AG08395 (cell line): ENCODE results near the gene AP1S3.
A peak's percentile ranks its signal among the peaks of the same experiment; 100 is the strongest.
"Not testable (repeated sequence)": the region's sequence is repeated elsewhere in the genome, so short reads cannot be mapped to it uniquely, and the experiment has no call there.

Experiments
- DNase-seq: peaks from one replicate; pipeline ENCODE4 v3.0.0; 2012; ENCODE audit warnings: mixed read lengths, low spot score

Gene AP1S3

DNA sequence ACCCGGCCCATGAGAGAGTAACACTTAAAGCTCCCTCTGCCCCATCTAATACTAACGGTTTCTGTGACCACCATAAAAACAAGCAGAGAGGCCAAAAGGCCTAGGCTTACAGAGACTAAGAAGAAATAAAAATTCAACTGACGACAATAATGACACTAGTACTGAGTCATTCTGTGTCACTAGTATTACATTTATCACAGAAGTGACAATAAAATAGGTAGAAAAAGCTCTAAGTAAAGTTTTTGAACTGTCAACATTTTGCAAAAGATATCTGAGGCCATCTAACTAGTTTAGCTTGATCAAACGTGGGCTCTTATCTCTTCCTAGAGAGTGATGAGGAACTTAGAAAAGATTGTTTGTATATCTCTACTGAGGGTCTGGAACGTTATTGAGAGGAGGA lies 35.6 kb downstream of the AP1S3 start:
- DNase-seq: no peak

DNA sequence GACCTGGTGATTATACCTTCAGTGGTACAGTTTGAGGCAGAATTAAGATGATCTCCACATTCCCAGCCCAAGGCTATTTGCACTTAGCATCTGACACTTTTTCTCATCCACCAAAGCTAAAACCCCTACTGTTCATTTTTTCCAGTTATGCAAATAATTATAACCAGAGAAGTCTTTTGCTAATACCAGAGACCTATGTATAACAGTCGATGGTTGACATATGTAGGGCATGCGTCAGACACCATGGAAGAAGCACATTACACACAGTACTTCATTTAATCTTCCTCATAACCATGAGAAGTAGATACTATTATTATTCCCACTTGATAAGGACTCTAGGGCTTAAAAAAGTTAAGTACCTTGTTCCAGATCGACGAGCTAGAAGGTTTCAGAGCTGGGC lies 36.5 kb downstream of the AP1S3 start:
- no peak for DNase-seq

DNA sequence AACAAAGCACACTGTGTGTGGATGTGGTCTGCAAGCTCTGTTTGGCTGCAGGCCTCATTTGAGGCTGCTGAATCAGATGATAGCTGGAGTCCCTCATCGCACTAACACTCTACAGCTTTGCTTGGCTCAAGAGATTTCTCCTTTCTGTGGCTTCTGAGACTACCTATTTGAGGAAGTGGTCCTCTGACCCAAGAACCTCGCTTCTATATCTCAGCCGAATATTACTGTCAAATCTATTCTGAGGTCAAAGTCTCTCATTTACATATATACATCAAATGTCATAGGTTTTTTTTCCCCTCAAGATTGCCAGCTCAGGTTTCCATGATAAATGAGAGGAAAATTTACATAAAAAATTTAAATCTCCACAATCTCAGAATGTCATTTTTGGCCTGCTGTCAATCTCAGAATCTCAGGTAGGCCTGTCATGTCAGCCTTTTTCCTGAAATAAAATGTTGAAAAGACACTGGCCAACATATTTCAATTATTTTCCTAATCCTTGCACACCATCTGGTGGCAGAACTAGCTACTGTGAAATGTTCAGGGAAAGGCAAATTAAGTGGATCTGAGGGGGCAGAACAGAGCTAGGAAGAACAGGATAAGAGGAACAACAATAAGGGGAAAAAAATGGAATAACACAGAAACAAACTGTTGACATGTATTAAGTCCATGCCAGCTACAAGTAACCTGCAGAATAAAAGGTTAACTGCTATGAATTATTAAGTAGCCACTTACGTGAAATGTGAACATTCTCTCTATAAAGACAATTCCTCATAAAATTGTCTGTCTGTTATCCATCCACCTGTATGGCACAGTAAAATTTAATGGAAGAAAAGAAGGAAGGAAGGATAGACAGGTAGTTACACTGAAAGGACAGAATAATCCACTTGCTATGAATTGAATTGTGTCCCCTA lies 39.3 kb downstream of the AP1S3 start:
- peak; percentile 56 for DNase-seq

DNA sequence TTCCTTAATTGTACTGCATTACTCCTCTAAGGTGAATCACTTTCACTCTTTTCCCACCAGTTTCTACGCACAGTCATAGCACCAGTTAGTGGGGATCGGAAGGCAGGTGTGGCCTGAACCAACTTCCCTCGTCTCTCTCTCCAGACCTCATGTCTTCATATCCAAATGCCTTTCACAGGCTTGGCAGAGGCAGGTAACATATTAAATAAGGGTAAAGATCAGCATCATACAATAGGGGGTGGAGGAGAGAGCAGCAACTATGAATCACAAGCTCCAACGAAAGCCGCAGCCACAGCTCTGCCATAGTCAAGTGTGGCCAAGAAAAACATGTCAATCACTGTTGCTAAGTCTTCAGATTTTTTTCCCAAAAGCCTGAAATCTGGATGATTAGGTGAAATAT lies 40.3 kb downstream of the AP1S3 start:
- DNase-seq: no peak

DNA sequence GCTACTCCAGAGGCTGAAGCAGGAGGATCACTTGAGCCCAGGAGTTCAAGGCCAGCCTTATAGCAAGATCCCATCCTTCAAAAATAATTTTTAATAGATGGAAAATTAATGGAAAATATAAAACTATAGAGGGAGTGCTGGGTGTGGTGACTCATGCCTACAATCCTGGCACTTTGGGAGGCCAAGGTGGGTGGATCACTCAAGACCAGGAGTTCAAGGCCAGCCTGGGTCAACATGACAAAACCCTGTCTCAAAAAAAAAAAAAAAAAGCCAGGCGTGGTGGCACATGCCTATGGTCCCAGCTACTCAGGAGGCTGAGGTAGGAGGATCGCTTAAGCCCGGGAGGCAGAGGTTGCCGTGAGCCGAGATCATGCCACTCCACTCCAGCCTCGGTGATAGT lies 48.0 kb downstream of the AP1S3 start:
- no peak for DNase-seq

DNA sequence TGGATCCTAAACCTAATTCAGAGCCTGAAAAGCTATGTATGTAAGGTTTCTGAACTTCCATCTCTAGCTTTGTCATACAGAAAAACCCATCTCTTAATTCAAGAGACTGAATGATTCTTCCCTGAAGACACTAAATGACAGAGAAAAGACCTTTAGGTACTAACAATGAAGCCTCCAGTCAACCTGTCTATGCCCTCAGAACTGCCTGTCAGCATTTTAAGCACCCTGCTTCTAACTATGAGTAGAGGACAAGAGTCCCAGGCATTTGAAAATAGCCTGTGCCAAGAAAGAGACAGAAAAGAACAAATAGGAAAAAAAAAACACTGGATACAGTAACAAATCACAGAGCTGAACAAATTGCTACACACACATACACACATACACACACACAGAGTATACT lies 48.6 kb downstream of the AP1S3 start:
- no peak for DNase-seq

DNA sequence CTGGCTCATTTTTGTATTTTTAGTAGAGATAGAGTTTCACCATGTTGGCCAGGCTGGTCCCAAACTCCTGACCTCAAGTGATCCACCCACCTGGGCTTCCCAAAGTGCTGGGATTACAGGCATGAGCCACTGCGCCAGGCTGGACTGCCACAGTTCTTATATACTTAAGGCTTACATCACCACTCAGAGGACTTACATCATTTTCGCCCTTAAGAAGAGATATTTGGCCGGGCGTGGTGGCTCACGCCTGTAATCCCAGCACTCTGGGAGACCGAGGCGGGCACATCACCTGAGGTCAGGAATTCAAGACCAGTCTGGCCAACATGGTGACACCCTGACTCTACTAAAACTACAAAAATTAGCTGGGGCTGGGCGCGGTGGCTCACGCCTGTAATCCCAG lies 49.3 kb downstream of the AP1S3 start:
- not testable (repeated sequence) for DNase-seq

DNA sequence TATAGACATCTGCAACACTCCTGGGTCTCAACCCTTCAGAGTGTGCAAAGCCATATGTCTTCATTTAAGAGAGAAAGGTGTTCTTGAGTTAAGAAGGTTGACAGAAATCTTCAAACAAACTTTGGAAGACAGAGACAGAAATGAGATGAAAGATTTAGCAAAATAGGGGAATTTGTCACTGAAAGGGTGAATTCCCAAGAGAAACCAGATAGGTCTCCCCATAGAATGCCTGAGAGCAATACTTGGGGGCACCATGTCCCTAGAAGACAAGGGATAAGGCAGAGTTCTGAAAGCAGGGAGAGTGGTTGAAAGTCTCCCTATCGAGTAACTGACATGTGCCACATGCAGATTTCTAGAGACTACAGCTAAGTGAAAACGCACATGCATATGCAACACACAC lies 50.0 kb downstream of the AP1S3 start:
- no peak for DNase-seq

DNA sequence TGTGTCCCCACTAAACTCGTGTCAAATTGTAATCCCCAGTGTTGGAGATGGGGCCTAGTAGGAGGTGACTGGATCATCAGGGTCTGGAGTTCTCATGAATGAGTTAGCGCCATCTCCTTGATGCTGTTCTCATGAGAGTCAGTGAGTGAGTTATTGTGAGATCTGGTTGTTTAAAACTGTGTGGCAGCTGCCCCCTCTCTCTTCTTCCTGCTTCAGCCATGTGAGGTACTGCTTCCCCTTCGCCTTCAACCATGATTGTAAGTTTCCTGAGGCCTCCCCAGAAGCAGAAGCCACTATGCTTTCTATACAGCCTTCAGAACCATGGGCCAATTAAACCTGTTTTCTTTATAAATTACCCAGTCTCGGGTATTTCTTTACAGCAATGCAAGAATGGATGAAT lies 50.4 kb downstream of the AP1S3 start:
- DNase-seq: no peak

DNA sequence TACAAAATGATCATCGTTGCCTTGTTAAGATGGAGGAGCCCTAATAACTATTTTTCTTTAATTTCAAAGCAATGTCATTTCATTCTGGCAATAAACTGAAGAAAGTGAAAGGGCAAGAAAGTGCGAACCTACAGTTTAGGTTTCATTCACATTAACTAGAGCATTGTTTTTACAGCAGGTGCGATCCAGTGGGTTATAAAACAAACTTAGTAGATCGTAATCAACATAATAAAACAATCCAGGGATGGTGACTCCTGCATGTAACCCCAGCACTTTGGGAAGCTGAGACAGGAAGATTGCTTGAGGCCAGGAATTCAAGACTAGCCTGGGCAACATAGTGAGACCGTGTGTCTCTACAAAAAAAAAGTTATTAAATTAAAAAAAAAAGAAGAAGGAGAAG lies 51.1 kb downstream of the AP1S3 start:
- DNase-seq: no peak

DNA sequence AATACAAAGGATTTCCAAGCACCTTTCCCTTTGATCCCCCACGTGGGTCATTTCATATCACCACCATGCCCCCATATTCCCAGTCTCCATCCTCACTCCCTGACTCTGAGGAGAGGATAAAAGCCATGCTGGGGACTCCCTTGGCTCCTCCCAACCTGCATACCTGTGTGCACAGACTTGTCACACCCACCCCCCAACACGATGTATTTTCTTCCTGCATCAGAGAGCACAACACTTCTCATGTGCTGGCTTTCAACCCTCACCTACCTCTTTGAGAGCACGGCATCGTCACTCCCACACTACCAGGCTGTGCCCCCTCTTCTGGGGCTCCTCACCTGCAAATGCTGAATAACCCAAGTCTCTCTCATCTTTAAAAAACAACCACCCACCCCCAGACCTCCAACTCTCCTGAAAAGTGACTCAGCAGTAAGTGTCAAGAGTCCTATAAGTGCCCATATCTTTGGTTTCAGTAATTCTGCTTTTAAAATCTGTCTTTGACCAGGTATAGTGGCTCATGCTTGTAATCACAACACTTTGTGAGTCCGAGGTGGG lies 53.1 kb downstream of the AP1S3 start:
- no peak for DNase-seq

DNA sequence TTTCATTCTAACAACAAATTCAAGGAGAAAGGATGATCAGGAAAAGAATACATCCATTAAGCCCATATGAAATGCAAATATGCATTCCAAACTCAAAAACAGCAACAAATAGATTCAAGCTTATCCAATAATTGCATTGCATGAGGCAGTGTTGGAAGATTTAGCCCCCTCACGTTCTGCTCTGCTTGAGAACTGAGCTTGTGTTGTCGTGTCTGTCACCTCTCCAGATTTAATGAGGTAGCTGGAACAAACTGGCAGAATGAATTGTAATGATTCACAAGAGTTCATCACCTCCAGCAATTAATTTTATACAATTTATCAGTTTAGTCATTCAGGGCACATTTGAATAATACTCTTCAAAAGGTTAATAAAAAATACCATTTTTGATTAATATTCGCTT lies 54.8 kb downstream of the AP1S3 start:
- DNase-seq: no peak

DNA sequence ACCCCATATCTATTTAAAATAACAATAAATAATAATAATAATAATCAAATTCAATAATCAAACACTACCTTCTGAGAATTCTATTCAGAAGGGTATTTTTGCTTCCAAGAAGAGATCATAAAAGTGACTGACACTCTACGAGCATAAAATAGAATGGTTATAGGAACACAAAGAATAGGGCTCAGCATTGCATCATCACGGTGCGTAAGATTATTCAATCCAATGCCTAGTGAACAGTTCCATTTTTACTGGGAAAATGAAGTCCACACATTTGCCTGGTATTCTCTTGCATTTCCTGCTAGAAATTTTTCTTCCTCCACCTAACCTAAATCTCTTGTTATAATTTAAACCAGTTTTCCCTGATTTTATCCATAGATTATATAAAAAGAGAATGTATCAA lies 55.8 kb downstream of the AP1S3 start:
- DNase-seq: no peak

DNA sequence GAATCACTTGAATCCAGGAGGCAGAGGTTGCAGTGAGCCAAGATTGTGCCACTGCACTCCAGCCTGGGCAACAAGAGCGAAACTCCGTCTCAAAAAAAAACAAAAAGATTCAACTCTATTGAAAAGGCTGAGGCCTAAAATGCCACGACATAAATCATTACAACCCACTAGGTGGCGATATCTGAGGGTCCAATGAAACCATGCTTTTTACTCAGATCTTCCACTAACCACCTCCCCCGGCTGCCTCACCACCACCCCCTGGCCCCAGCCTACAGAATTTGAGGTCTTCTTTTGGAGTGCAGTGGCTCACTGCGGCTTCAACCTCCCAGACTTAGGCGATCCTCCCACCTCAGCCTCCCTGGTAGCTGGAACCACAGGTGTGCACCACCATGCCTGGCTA lies 57.5 kb downstream of the AP1S3 start:
- DNase-seq: peak; percentile 40

DNA sequence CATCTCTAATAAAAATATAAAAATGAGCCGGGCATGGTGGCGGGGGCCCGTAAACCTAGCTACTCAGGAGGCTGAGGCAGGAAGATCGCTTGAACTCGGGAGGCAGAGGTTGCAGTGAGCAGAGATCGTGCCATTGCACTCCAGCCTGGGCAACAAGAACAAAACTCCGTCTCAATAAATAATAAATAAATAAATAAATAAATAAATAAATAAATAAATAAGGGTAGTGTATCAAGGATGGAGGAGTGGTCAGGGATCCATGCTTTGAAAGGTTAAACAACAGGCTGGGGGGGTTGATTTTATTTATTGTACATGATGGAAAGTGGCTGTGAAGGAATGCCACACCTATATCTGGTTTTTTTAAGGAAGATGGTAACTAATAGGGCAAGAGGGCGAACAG lies 63.2 kb downstream of the AP1S3 start:
- no peak for DNase-seq

DNA sequence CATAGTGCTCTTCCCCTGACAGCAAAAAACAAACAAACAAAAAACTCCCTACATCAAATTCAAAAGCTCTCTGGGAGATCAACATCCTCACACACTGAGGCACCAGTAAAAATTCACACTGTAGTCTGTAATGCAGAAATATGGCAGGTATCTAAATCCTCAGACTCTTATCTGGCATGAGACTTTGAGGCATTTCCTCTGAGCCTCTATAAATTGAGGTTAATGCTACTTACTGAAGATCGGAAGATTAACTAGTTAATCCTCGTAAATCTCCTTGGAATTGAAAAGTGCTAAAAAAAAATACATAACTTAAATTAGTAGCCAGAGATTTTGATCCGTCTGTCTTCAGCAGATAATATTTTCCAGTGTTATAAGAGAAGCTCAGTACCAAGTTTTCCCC lies 65.0 kb downstream of the AP1S3 start:
- DNase-seq: no peak

DNA sequence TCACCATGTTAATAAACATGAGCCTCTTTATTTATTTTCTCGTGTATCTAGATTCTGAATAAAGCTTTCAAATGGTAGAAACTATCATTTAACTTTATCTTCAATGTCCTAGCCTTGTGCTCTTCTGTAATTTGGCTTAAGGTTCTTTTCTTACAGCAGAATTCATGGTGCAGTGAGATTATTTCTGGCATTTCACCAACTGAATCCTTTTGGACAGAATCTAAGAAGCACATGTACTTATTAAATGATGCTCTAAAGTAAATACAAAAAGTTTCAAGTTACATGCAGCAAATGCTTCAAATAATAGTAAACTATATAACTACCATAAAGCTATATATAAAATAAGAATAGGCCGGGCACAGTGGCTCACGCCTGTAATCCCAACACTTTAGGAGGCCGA lies 65.9 kb downstream of the AP1S3 start:
- no peak for DNase-seq

DNA sequence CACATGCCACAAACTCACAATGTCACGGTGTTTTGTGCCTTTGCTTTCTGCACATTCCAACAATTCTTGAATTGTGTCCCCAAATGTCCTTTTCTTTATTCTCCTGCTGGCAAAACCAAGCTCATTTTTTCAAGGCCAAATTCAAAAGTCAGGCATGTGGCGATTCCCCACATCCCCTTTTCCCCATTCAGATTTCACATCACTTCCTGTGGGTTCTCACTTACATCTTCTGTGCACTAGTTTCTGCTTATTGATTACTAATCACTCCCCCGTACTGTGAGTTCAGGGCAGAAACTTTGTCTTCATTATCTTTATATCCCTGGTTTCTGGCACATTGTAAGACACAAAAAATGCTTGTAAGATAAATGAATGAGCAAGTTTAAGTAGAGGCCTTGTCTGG lies 69.2 kb downstream of the AP1S3 start:
- no peak for DNase-seq

DNA sequence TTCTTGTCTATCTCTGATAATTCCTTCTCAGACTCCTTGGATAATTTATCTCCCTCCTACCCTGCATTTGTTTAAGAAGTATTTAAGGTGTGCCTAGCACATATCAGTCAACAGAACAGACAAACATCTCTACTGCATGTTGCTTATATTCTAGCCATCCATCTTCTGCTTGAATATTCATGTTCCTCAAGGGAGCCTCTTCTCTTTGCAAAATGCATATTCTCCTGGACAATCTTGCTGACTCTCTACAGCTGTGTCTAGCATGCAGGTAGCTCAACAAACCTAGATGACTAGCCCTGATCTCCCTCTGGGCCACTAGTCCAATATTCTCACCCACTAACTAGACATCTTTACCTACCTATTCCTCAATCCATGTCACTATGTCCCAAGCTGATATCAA lies 70.0 kb downstream of the AP1S3 start:
- DNase-seq: no peak

DNA sequence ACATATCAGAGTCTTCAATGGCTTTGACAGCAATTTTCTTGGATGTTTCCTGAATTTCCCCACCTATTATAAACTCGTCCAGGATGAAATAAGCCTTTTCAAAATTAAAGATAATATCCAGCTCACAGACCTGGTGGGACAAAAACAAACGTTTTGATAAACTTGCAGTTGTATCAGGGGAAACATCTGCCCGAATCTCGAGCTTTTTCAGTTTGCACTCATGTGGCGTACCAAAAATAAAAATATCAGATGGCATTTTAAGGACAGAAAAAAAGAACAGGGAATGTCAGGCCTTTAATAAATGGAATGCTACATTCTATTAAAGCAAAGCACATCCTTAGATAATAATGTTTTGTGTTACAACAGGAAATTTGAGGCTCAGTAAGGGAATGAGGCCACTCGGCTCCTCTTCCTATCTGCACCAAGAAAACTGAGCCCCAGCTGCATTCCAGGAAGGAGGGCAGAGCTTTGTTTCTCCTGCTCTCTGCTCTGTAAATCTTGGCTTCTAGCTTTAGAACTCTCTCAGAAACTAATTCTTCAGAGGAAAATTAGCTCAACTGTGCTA lies 72.1 kb downstream of the AP1S3 start:
- DNase-seq: no peak

DNA sequence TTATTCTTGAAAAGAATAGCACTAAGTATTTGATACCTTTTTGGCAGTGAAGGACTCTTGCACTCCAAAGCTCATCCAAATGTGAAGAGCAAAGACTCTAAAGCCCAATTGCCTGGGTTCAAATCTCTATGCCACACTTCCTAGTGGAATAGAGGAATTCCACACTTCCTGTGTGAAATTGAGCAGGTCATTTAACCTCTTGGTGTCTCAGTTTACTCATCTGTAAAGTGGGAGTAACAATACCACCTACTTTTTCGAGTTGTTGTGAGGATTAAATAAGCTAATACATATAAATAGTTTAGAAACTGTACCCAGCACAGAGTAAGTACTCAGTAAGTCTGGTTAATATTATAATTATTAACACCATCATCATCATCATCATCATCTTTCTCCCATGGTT lies 72.6 kb downstream of the AP1S3 start:
- no peak for DNase-seq

DNA sequence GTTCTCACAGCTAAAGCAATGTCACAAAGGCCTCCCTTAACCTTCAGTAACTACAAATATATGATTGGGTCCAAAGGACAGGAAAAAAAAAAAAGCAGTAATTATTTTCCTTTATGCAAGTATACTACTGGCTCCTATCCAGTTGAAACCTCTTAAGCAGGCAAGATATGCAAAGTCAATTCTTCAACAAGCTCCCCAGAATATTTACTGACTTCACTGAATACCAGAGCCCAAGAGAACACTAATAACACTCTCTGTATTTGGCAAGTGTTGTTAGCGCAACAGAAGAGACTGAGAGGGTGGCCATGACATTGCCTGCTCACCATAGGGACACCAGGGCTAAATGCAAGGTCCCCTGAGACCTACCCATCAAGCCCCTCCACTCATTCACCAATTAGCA lies 74.5 kb downstream of the AP1S3 start:
- no peak for DNase-seq

DNA sequence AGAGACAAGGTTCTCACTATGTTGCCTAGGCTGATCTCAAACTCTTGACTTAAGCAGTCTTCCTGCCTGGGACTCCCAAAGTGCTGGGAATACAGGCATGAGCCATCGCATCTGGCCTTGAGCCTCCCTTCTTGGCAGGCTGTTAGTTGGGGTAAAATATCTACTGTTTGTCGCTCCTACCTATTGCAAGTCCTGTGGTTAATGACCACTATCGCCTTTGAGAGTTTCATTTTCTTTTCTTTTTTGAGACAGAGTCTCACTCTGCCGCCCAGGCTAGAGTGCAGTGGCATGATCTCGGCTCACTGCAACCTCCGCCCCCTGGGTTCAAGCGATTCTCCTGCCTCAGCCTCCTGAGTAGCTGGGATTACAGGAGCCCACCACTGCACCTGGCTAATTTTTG lies 75.6 kb downstream of the AP1S3 start:
- not testable (repeated sequence) for DNase-seq
